OCI-LY3 (cell line): ENCODE data around the gene SLC7A5.
A peak's percentile ranks its signal among the peaks of the same experiment; 100 is the strongest.

ENCODE experiments used
- H2AFZ ChIP-seq: fragments of 200-600, 300-600 bp; shearing (Covaris generic); 2 replicates; pipeline ENCODE4 v1.6.0; 2014; ENCODE audit warnings: antibody characterized with exemption, low read depth, low read length
- H3K27ac ChIP-seq: fragments of 200-600, 300-600 bp; sonication (generic); 2 replicates; pipeline ENCODE4 v1.5.1; 2014; ENCODE audit warnings: mild to moderate bottlenecking, low read length, moderate library complexity, mixed read lengths
- H3K27me3 ChIP-seq: fragments of 200-600, 300-600 bp; sonication (generic); 2 replicates; pipeline ENCODE4 v1.6.1; 2014; ENCODE audit warnings: low read depth, low read length, mixed read lengths
- H3K36me3 ChIP-seq: fragments of 200-600, 300-600 bp; sonication (generic); replicated peaks from 2 replicates; pipeline ENCODE3; 2014; ENCODE audit warnings: low read depth, low read length, mixed read lengths
- H3K4me1 ChIP-seq: fragments of 300-600, 200-600 bp; sonication (generic); 2 replicates; pipeline ENCODE4 v1.6.1; 2014; ENCODE audit warnings: low read length, mixed read lengths
- H3K4me2 ChIP-seq: fragments of 200-600, 300-600 bp; sonication (generic); 2 replicates; pipeline ENCODE4 v1.6.1; 2014; ENCODE audit warnings: low read length, mixed read lengths
- H3K4me3 ChIP-seq: fragments of 300-600, 200-600 bp; sonication (generic); 2 replicates; pipeline ENCODE4 v1.5.1; 2014; ENCODE audit warnings: antibody characterized with exemption, mild to moderate bottlenecking, low read length, moderate library complexity
- H3K79me2 ChIP-seq: fragments of 300-600, 200-600 bp; shearing (Covaris generic); 2 replicates; pipeline ENCODE4 v1.6.1; 2014; ENCODE audit warnings: mild to moderate bottlenecking, low read length, mixed read lengths
- H3K9ac ChIP-seq: fragments of 300-600, 200-600 bp; shearing (Covaris generic); 2 replicates; pipeline ENCODE4 v1.6.0; 2014; ENCODE audit warnings: mild to moderate bottlenecking, low read length, moderate library complexity
- H3K9me3 ChIP-seq: fragments of 200-600, 300-600 bp; shearing (Covaris generic); 2 replicates; pipeline ENCODE4 v1.6.1; 2014; ENCODE audit warnings: low read length, mixed read lengths; ENCODE audit not compliant: insufficient read depth
- H4K20me1 ChIP-seq: fragments of 200-600, 300-600 bp; sonication (generic); 2 replicates; pipeline ENCODE4 v1.6.1; 2016; ENCODE audit warnings: low read length, mixed read lengths; ENCODE audit not compliant: insufficient read depth
- CTCF ChIP-seq: fragments of 200-600, 300-600 bp; sonication (generic); IDR thresholded peaks from 2 replicates; pipeline ENCODE4 v1.5.1; 2014; ENCODE audit warnings: antibody characterized with exemption, low read length, low read depth
- EZH2phosphoT487 ChIP-seq: fragments of 200-600 bp; shearing (Covaris generic); IDR thresholded peaks from 2 replicates; pipeline ENCODE4 v1.6.1; 2018; ENCODE audit warnings: antibody characterized with exemption, mixed run types, low read depth

Gene SLC7A5

GRCh38 chr16:87854907-87855683 lies 14.2 kb downstream of the SLC7A5 start:
- H3K79me2 ChIP-seq, result peaks cover 96% of the 10 kb centered on the region
- H3K9ac ChIP-seq, result no peak overlapping the region; the same call in 1 of the 2 replicates
- peaks cover 41% of the 10 kb centered on the region for H3K36me3 ChIP-seq

GRCh38 chr16:87854053-87854906 lies 15.0 kb downstream of the SLC7A5 start:
- Histone ChIP-seq H4K20me1 (peaks cover 89% of the 10 kb centered on the region), H3K9ac (peak overlapping the region; percentile 38), H3K4me3 (peak overlapping the region; percentile 24; the same call in 1 of the 2 replicates), H3K9me3 (no peaks in the 10 kb centered on the region), H2AFZ (no peak overlapping the region), H3K27me3 (no peaks in the 10 kb centered on the region), H3K27ac (peak overlapping the region; percentile 60), H3K4me2 (peak overlapping the region; percentile 67), H3K4me1 (peaks cover 61% of the 10 kb centered on the region), H3K79me2 (peaks cover 97% of the 10 kb centered on the region), H3K36me3 (peaks cover 48% of the 10 kb centered on the region)
- TF ChIP-seq EZH2phosphoT487, result no peak
- no peak for TF ChIP-seq CTCF

More at GRCh38 chr16:87854907-87855683, 14.2 kb downstream of the SLC7A5 start:
- H3K4me3 ChIP-seq, result no peak overlapping the region
- peak overlapping the region; percentile 60 for H3K27ac ChIP-seq
- H3K4me2 ChIP-seq, result peak overlapping the region; percentile 67
- peaks cover 60% of the 10 kb centered on the region for H3K4me1 ChIP-seq
- H3K27me3 ChIP-seq, result no peaks in the 10 kb centered on the region
- no peaks in the 10 kb centered on the region for H3K9me3 ChIP-seq
- no peak for TF ChIP-seq EZH2phosphoT487
- TF ChIP-seq CTCF, result no peak
- H4K20me1 ChIP-seq, result peaks cover 88% of the 10 kb centered on the region
- H2AFZ ChIP-seq, result no peak overlapping the region

- Histone ChIP-seq H3K27ac (peak overlapping the region; percentile 60), H4K20me1 (peaks cover 90% of the 10 kb centered on the region), H3K27me3 (no peaks in the 10 kb centered on the region), H3K4me3 (peak overlapping the region; percentile 47), H3K79me2 (peaks cover 97% of the 10 kb centered on the region), H3K4me2 (peak overlapping the region; percentile 67), H2AFZ (no peak overlapping the region), H3K9ac (peak overlapping the region; percentile 61), H3K4me1 (peaks cover 61% of the 10 kb centered on the region), H3K9me3 (no peaks in the 10 kb centered on the region), H3K36me3 (peaks cover 55% of the 10 kb centered on the region)
- TF ChIP-seq EZH2phosphoT487 (no peak), CTCF (no peak)
These were observed 15.8 kb downstream of the SLC7A5 start for GRCh38 chr16:87853411-87854052.
